ENCODE data around the gene MRPL19.
A peak's percentile ranks its signal among the peaks of the same experiment; 100 is the strongest.

Gene MRPL19

DNA sequence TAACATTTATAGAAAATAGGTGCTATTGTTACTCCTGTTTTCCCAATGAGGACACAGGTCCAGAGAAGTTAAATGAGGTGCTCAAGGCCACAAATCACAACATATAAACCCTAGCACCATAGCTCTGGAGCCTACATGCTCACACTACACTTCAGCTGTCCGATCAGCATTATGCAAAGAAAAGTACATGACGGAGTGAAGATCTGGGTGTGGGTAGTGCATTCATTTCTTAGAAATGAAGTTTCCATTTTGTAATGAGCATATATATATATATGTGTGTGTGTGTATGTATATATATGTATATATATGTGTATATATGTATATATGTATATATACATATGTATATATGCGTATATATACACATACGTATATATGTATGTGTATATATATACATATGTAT is 30.2 kb upstream of the MRPL19 start:
- no peak for DNase-seq (ENCODE audit: low read depth)

GRCh38 chr2:75616933-75617332 is 29.6 kb upstream of the MRPL19 start:
- no peak for DNase-seq (ENCODE audit: low read depth)

DNA sequence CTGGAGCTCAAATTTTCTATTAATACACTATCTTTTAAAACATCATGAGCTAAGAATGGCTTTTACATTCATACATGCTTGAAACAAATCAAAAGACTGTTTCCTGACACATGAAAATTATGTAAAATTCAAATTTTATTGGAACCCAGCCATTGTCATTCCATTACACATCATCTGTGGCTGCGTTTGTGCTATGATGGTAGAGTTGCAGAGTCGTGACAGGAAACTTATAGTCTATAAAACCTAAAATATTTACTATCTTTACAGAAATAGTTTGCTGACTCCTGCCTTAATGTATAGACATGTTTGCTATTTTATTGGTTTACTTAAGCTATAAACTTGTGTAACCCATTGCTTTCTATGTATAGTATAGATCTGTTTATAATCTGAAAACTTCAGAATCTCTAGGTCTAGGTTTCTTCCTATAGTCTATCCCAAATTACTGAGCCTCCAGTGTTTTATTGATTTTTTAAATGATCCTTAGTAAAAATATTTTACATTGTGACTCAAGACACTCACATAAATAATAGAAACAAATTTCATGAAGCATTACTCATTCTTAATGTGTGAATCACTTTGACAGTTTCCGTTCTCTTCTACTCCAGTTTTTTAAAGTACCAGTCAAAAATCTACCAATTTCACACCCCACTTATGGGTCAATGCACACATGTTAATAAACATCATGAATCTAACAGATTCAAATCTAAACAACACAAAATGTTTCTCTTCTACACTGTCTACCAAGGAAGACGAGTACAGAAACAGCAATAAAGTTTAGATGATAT is 26.4 kb upstream of the MRPL19 start:
- no peak for DNase-seq (ENCODE audit: low read depth)

- DNase-seq (ENCODE audit: low read depth) = no peak
These were observed 25.4 kb upstream of the MRPL19 start for GRCh38 chr2:75621228-75621627.

DNA sequence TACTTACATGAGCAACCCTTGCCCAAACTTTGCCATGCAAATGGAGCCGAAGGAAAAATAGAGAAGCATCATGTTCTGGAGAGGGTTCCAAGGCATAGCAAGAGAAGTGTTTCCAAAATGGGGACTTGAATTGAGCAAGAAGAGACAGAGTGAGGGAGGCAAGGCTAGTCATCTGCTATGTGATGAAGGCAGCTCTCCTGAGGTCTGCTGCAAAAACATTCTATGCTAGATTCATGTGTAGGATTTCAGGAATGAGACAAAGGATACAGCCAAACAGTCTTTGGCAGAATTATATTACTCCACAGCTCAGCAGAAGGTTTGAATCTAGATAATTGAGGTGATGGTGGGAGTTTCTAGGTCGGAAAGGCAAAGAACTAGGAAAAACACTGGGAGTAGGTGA is 24.1 kb upstream of the MRPL19 start:
- no peak for DNase-seq (ENCODE audit: low read depth)

DNA sequence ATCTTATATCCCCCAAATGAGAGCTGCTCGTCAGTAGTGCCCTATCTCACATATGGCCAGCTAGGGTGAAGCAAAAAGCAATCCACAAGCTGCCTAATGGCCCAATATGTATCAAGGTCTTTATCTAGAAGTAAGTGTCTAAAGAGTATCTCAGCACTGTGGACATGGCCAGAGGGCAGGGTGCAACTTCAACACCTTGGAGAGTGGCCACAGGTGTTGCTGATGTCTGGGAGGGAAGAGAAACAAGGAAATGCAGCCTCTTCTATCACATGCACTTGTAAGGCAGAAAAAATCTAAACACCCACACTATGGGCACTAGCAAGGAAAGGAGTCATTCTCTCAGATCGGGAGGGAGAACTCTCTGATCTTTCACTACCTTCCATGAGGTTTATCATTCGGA is 23.7 kb upstream of the MRPL19 start:
- DNase-seq (ENCODE audit: low read depth) = no peak

- DNase-seq (ENCODE audit: low read depth) = peak; percentile 51
These were observed 18.6 kb upstream of the MRPL19 start for GRCh38 chr2:75627902-75628504.

- DNase-seq (ENCODE audit: low read depth) = no peak
These were observed 14.4 kb upstream of the MRPL19 start for GRCh38 chr2:75632091-75632701.

GRCh38 chr2:75632813-75633212 is 13.8 kb upstream of the MRPL19 start:
- no peak for DNase-seq (ENCODE audit: low read depth)

- DNase-seq (ENCODE audit: low read depth) = no peak
These were observed 13.0 kb upstream of the MRPL19 start for GRCh38 chr2:75633620-75634019.

DNA sequence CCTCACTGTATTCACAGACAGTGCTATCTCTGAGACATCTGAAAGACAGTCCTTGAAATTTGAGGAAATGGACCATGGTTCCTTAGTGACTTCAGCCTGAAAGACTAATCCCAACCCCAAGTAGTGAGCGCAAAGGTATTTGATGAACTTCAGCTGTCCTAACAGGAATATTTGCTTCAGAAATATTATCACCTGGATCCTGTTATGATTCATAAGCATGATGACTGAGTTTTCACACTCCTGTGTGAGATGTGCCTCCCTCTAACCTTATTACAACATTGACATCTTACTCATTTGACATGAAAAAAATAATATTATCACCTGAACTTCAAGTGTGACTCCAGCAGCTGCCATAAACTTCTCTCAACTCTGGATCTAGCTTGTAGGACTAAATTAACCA is 11.6 kb upstream of the MRPL19 start:
- DNase-seq (ENCODE audit: low read depth) = no peak

DNA sequence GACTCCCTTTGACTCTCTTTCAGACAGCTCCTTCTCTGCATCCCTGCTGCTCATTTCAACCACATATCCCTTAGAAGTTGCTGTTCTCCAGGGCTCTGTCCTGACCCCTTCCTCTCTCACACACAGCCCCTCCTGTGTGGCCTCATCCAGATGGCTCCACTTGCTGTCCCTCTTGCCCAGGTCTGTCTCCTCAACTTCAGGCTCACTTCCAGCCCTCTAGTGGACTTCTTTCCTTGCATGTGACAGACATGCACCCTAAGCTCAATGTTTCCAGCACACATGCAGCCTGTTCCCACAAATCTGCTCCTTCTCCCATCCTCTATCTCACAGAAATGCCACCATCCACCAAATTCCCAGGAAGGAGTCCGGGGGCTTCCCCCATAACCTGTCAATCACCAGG is 9.0 kb upstream of the MRPL19 start:
- DNase-seq (ENCODE audit: low read depth) = no peak

GRCh38 chr2:75640621-75641121 is 5.9 kb upstream of the MRPL19 start:
- DNase-seq (ENCODE audit: low read depth) = no peak

DNA sequence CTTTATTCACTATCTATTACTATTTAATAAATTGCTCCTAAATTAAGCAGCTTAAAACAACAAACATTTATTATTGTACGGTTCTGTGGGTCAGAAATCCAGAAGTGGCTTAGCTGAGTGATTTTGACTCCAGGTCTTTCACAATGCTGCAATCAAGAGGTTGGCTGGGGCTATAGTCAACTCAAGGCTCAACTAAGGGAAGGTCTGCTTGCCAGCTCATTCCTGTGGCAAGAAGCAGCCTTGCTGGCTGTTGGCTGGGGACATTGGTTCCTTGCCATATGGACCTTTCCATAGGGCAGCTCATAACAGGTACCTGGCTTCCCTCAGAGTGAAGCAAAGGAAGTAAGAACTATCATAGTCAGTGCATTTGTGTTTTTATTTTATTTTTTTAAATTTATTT is 5.0 kb upstream of the MRPL19 start:
- DNase-seq (ENCODE audit: low read depth) = no peak

- no peak for DNase-seq (ENCODE audit: low read depth)
These were observed 2.6 kb upstream of the MRPL19 start for GRCh38 chr2:75643980-75644379.

DNA sequence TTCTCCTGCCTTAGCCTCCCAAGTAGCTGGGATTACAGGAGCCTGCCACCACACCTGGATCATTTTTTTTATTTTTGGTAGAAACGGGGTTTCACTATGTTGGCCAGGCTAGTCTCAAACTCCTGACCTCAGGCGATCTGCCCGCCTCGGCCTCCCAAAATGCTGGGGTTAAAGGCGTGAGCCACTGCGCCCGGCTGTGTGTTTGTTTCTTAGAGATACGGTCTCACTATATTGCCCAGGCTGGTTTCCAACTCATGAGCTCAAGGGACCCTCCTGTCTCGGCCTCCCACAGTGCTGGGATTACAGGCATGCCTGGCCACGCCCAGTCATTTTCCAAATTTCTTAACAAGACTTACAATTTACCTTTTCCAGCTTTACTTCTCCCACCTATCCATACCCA is 940 bp upstream of the MRPL19 start:
- no peak for DNase-seq (ENCODE audit: low read depth)

GRCh38 chr2:75646090-75646582 is 447 bp upstream of the MRPL19 start:
- DNase-seq (ENCODE audit: low read depth) = no peak

DNA sequence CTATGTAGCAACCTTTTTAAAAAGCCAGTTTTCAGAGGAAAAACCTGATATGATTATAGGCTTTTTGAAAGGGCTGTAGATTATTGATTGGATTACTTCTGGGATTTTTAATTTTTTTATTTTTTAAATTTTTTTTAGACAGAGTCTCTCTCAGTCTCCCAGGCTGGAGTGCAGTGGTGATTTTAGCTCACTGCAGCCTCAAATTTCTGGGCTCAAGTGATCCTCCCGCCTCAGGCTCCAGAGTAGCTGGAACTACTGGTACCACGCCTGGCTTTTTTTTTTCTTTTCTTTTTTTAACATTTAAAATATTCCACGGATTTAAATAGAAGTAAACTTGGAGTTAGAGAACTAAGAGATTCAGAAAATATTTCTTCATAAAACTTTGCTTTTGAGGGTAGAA is 1.2 kb downstream of the MRPL19 start:
- peak; percentile 8 for DNase-seq (ENCODE audit: low read depth)

DNA sequence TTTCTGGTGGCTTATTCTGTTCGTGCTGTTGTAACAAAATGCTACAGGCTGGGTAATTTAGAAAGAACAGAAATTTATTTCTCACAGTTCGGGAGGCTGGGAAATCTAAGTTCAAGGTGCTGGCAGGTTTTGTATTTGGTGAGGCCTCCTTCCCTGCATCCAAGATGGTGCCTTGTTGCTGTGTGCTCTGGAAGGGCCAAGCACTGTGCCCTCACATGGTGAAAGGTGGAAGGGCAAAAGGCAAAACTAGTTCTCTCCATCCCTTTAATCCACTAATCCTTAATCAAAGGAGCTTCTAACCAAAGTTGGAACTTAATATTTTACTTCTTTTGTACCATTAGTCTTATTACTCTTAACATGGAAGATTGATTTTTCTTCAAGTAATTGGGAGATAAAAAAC is 7.4 kb downstream of the MRPL19 start:
- DNase-seq (ENCODE audit: low read depth) = no peak

DNA sequence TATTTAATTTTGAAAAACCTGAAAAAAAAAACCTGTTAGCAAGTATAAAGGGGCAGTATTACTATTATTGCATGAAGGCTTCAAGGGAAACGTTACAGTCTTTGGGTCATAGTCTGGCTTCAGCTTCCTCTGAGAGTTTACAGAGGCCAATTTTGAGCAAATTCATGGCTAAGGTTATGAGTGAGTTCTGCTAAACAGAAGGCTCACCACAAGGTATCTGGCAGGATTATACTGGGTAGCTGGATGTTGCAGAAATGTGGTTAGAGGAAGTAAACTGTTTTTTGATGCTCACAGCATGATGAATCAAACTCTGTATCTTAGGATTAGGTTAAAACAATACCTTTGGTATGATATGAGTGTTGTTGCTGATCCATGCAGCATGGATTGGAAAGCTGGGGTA is 9.3 kb downstream of the MRPL19 start:
- no peak for DNase-seq (ENCODE audit: low read depth)

DNA sequence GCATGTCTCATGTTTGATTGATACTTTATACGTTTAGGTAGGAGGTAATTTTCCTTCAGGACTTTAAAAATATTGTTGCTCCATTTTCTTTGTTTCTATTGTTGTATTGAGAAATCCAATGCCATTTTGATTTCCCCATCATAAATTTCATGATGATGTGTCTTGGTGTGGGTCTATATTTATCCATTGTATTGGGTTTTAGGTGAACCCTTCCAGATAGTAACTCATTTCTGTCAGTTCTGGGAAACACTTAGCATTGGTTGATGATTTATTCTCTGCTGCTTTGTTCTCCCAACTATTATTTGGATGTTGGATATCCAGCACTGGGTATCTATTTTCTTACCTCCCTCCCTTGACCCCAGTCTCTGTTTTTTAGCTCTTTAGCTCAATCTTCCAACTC is 10.0 kb downstream of the MRPL19 start:
- no peak for DNase-seq (ENCODE audit: low read depth)

DNA sequence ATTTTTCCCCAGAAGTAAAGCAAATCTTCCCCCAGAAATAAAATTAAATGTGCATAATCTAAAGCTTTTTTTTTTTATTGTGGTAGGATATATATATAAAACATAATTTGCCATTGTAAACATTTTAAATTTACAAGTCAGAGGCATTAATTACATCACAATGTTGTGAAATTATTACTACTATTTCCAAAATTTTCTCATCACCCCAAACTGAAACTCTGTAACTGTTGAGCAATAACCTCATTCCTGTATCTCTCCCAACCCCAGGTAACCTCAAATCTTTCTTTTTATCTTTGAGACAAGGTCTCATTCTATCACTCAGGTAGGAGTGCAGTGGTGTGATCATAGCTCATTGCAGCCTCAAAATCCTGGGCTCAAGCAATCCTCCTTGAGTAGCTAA is 11.2 kb downstream of the MRPL19 start:
- DNase-seq (ENCODE audit: low read depth) = no peak

DNA sequence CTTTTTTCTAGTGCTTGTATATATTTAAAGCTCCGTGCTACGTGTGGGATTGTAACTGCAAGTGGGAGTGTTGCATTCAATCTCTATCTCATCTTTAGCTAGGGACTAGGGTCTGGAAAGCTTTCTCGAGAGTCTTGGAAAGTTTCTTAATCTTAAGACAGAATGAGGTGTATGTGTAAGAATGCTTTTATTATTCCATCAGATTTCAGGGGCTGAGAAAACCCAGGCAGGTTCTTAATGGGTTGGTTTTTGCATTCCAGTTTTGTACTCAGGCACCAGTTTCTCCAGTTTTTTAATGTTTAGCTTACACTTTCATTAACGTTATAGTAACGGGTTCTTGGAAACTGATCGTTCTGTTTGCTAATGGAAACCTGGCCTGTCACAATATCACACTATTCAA is 20.3 kb downstream of the MRPL19 start:
- no peak for DNase-seq (ENCODE audit: low read depth)
